ENCODE measurements around the gene ABCE1.
"Not testable (repeated sequence)": the region's sequence is repeated elsewhere in the genome, so short reads cannot be mapped to it uniquely, and the experiment has no call there.

The ABCE1 gene

DNA sequence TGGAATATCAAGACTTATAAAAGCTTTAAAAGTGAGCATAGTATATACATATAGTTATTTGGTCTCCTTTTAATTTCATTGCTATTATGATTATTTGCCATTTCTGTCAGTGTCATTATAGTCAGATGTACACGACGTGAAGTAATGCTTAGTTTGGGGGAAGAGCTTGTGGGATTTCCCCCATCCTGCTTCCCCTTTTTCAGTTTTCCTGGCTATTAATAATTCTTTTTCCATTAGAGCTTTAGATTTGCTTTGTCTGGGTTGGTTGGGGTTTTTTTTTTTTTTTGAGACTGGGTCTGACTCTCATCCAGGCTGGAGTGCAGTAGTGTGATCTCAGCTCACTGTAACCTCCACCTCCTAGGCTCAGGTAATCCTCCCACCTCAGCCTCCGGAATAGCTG, 5.4 kb downstream of the ABCE1 start:
- DNase-seq, result no peak

DNA sequence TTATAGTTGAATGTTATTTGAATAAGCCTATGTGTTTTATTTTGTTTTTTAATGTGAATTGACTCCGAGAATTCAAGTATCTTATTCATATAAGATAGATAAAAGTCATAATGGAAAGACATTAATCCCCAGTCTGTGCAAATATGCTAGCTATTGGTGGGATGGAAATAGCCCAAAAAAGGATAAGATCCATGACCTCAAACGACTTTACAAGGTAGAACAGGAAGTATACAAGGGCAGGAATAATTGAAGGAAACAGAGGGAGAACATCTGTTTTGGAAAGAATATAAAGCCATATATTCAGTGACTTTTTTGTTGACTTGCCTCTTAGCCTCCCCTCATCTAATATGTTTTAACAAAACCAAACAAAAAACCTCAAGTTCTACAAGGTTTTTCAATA, 9.0 kb downstream of the ABCE1 start:
- DNase-seq, result no peak

- no peak for DNase-seq
Measured at GRCh38 chr4:145108128-145108527, 10.0 kb downstream of the ABCE1 start.

DNA sequence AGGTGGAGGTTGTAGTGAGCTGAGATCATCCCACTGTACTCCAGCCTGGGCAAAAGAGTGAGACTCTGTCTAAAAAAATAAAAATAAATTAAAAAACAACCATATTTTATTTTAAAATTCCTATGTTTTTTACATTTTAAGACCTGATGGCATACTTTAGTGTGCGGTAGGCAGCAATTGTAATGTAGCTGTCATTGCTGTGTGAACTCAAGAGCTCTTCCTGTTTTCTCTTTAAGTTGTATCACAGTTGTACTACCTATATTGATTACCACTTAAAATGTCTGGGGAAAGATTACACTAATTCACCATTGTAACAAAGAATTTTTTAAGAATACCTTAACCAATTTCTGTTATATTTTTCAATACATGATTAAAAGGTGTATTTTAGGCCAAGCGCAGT, 27.3 kb downstream of the ABCE1 start:
- DNase-seq, result no peak

DNA sequence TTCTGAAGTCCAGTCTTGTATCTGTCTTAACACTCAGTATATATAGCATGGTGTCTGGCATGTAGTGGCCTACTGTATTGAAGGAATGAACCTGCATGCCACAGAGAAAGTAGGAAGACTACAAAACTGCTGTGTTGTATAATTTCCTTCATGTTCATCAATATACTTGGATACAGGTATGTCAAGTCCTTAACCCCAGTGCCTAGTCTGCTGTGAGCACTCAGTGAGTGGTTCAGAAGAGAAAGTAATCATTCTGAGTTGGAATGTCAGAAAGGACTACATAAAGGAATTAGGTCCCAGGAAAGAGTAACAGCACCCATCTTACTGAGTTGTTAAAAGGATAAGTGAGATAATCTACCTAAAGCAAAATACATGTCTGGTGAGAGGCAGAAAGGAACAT, 32.0 kb downstream of the ABCE1 start:
- DNase-seq, result no peak

DNA sequence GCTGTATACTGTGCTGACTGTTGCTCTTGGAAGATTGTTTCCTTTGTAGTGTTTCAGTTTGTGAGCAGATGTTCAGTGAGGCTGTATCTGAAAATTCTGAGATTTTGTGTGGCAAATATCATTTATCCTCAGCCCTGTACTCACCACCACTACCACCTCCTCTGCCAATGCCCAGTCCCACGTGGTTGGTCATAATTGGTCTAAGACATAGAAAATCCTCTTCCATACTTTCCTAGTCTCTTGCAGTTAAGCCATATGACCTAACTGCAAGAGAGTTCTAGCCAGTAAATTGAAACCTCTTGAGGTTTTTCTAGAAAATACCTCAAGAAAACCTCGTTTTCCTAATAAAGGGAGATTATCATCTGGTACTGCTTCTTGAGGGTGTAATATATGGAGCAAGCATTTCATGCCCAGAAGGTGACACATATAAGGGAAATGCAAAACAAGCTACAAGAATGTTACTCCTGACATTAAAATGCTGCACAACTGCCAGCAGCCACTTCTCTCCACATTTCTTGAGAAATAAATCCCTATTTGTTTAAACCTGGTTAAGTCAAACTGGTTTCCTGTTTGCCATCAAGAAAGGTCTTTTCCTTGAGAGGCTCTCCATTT, 32.8 kb downstream of the ABCE1 start:
- no peak for DNase-seq

DNA sequence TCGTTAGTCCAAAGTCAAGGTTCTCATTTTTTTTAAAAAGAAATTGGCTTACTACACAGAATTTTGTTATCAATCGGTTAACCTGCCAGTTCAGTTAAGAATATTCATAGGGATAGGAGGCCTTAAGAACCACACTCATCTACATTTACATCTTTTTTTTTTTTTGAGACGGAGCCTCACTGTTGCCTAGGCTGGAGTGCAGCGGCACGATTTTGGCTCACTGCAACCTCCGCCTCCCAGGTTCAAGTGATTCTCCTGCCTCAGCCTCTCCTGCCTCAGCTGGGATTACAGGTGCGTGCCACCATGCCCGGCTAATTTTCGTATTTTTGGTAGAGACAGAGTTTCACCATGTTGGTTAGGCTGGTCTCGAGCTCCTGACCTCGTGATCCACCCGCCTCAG, 33.7 kb downstream of the ABCE1 start:
- DNase-seq, result no peak

DNA sequence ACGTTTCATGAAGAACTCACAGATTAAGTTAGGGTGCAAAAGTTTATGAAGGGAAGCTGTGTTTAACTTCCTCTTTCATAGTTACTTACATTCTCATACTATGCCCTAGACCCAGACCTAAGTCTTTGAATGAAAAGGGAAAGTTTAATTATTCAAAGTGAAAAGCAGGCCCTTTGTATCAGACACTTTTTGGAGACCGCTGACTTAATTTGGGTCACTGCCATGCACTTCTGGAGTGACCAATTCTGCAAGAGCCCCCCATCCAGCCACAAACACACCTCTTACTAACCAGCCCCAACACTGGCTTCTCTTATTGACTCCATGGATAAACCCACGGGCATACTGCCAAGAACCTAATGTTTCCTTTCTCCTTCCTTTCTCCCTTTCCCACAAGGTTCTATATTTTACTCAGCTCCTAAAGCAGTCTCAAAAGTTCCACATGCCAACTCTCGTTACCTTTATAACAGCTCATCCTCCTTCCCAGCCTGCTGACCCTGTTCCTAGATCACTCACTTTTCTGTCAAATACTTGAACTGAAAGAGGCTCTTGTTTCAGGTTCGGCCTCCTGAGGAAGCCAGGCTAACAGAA, 34.5 kb downstream of the ABCE1 start:
- DNase-seq, result no peak

- DNase-seq, result not testable (repeated sequence)
Measured at GRCh38 chr4:145136219-145136618, 38.1 kb downstream of the ABCE1 start.

GRCh38 chr4:145148980-145149379, 50.9 kb downstream of the ABCE1 start:
- no peak for DNase-seq

- no peak for DNase-seq
Measured at GRCh38 chr4:145153181-145153903, 55.2 kb downstream of the ABCE1 start.

DNA sequence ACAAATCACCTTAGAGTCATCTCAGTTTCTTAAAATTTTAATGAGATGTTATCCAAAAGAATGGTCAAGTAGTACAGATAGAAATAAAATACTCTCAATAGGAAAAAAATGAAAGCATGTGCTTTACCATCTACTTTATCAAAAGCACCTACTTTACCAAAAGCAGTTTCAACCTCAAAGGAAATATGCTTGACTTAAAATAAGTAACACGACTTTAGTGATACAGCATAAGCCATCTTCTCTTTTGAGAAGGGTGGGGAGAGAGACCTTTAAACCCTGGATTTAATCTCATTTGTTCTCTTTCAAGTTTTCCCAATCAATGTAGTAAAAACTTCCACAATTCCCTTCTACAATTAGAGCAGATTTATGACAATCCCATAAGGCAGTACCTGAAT, 55.8 kb downstream of the ABCE1 start:
- DNase-seq, result no peak

DNA sequence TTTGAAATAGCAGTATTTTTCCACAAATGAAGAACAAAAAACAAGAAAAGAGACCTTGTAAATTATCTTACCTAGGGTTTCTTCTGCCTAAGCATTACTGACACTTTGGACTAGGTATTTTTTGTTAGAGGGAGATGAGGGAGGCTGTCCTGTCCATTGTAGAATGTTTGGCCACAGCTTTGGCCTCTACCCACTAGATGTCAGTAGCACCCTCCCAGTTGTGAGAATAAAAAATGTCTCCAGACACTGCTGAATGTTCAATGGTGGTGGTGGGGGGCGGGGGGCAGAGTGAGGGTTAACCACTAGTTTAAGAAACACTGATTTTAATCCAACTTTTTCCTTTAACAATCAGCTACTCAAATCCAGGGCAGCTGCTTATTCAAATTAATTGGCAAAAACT, 56.5 kb downstream of the ABCE1 start:
- DNase-seq, result no peak

DNA sequence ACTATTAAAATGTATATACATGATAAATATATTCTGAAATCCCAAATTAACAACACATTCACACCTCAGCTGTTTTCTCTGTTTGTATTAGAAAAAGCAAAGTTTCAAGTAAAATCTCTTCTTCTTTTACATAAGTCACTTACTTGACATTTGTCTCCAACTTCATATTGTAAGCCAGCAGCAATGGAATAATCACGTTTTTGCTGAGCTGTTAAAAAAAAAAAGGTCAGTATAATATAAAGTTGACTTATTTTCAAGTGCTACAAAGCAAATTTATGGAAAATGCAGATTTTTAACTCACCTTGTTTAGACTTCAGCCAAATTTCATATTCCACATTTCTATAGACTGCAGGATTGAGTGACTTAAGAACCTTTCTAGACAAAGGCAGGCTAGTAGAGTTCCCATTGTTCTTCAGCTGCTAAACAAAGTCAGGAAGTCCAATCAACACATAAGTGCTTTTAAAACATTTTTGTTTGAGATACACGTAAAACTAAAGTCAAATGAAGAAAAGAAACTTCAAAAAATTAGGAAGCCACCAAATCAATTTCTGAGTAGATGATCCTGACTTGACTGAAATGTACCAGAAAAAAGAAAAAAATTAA, 57.3 kb downstream of the ABCE1 start:
- no peak for DNase-seq

DNA sequence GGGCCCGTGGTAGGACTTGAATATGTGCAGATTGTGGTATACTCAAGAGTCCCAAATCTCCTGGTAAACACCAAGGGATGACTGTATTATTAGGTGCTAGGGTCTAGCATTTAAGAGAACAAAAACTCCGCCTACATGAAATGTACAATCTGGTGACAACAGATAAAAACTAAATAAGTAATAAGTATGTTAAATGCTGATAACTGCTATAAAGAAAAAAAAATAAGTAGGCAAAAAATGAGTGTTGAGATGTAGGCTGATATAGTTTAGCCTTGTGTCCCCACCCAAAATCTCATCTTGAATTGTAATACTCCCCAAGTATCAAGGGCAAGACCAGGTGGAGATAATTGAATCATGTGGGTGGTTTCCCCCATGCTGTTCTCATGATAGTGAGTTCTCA, 58.9 kb downstream of the ABCE1 start:
- DNase-seq, result no peak

GRCh38 chr4:145161549-145161948, 63.4 kb downstream of the ABCE1 start:
- no peak for DNase-seq

- DNase-seq, result no peak
Measured at GRCh38 chr4:145167887-145168286, 69.8 kb downstream of the ABCE1 start.

- DNase-seq, result no peak
Measured at GRCh38 chr4:145168581-145169187, 70.6 kb downstream of the ABCE1 start.

GRCh38 chr4:145170223-145170622, 72.1 kb downstream of the ABCE1 start:
- no peak for DNase-seq

GRCh38 chr4:145171911-145172310, 73.8 kb downstream of the ABCE1 start:
- no peak for DNase-seq

DNA sequence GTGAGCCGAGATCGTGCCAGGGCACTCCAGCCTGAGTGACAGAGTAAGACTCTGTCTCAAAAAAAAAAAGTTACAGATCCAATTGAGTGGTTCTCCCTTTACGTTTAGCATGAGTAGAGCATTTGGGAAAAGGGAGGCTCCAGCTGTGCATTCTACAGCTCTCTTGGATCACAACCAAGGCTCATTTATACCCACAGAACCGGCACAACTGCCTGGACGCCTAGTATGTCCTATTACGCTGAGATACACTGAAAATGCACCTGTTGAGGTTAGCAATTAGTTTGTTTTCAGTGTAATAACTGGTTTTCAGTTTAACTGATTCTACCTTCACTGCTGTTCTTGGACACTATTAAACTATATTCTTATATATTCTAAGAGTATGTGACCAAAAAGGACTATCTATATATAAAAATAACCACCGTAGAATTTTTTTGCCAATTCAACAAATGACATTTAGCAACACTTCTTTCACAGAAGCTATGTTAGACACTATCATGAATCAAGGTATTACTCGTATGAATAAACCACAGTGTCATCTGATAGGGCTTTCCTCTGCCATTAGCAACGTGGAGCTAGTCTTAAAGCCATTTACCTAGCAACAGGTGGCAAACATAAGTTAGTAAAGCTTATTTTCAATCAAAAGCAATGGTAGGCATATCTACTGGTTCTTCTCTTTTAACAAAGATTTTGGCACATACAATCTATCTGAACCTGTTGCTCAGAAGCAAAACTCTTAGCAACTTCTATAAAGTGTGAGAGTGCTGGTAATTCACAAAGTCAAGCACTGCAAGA, 78.7 kb downstream of the ABCE1 start:
- no peak for DNase-seq

- DNase-seq, result no peak
Measured at GRCh38 chr4:145177511-145177905, 79.4 kb downstream of the ABCE1 start.
